CD4-positive, alpha-beta memory T cell (primary cell): ENCODE results near the gene AGR3. TPM values are rescaled to one million over a fixed set of nuclear protein-coding genes. Genes with fewer than 3 reads are reported as not detected.

ENCODE experiments used
- CTCF ChIA-PET: fragments of 350-600 bp; sonication (Branson Sonifier 250); formaldehyde crosslinking; loops from one replicate; lab custom pipeline; 2021; ENCODE audit warnings: inconsistent platforms; ENCODE audit not compliant: partially characterized antibody; lab: Charles Lee
- POLR2A ChIA-PET: fragments of 350-600 bp; sonication (Branson Sonifier 250); formaldehyde crosslinking; loops from one replicate; lab custom pipeline; 2021; ENCODE audit not compliant: partially characterized antibody; lab: Charles Lee
- DNase-seq, 5 donors: peaks; one replicate each; pipeline versions ENCODE4 v3.0.0 to v3.0.0-alpha.2; 2020 to 2022; ENCODE audit warnings: mixed read lengths in 1 of 5
- H3K27ac ChIP-seq: one replicate; pipeline ENCODE4 v1.7.0; 2013; ENCODE audit warnings: low read depth, low read length
- H3K27me3 ChIP-seq: 2 replicates; pipeline ENCODE4 v1.7.0; 2013; ENCODE audit warnings: mild to moderate bottlenecking, low read length, moderate library complexity; ENCODE audit not compliant: insufficient read depth
- H3K36me3 ChIP-seq: 2 replicates; pipeline ENCODE4 v1.7.0; 2013; ENCODE audit warnings: mild to moderate bottlenecking, low read length, moderate library complexity; ENCODE audit not compliant: insufficient read depth
- H3K4me1 ChIP-seq: 2 replicates; pipeline ENCODE4 v1.7.0; 2013; ENCODE audit warnings: mild to moderate bottlenecking, low read length, moderate library complexity; ENCODE audit not compliant: insufficient read depth
- H3K4me3 ChIP-seq, 2 donors: one replicate each; pipeline ENCODE4 v1.7.0; 2013; ENCODE audit warnings: low read length in 2 of 2, mild to moderate bottlenecking in 1 of 2
- H3K9me3 ChIP-seq, 2 donors: one replicate each; pipeline ENCODE4 v1.7.0; 2013; ENCODE audit warnings: low read length in 2 of 2, control low read depth in 1 of 2; ENCODE audit not compliant: control insufficient read depth in 1 of 2
- H3K27ac Mint-ChIP-seq, 7 donors: one replicate each; pipeline ENCODE4 v1.8.0; 2020 to 2021; ENCODE audit warnings: mixed read lengths in 7 of 7, mild to moderate bottlenecking in 6 of 7, inconsistent platforms in 3 of 7, moderate library complexity in 3 of 7
- H3K27me3 Mint-ChIP-seq, 2 donors: one replicate each; pipeline ENCODE4 v1.8.0; 2020 to 2021; ENCODE audit warnings: mixed read lengths in 2 of 2
- H3K36me3 Mint-ChIP-seq, 2 donors: one replicate each; pipeline ENCODE4 v1.8.0; 2020 to 2021; ENCODE audit warnings: mixed read lengths in 2 of 2, inconsistent platforms in 1 of 2, mild to moderate bottlenecking in 1 of 2
- H3K4me1 Mint-ChIP-seq, 4 donors: one replicate each; pipeline ENCODE4 v1.8.0; 2020 to 2021; ENCODE audit warnings: mixed read lengths in 4 of 4, mild to moderate bottlenecking in 1 of 4
- H3K4me3 Mint-ChIP-seq, 8 donors: one replicate each; pipeline ENCODE4 v1.8.0; 2020 to 2021; ENCODE audit warnings: mixed read lengths in 8 of 8, mild to moderate bottlenecking in 7 of 8, moderate library complexity in 6 of 8, inconsistent platforms in 3 of 8
- H3K9me3 Mint-ChIP-seq, 8 donors: one replicate each; pipeline ENCODE4 v1.8.0; 2020 to 2021; ENCODE audit warnings: mixed read lengths in 8 of 8, mild to moderate bottlenecking in 5 of 8, inconsistent platforms in 3 of 8, moderate library complexity in 1 of 8
- intact Hi-C: fragments of 100-400 bp; cut with micrococcal nuclease; formaldehyde crosslinking; loops from one replicate; pipeline ENCODE4 v1.15.1; 2023
- polyA plus RNA-seq, 2 donors: library from polyadenylated mRNA; unstranded; fragments of 300-500 nt; fragmentation: Illumina TruSeq; gene quantifications; one replicate each; pipeline ENCODE4 v1.2.3, GENCODE V29; 2021
- total RNA-seq, 2 experiments: library from RNA; stranded (reverse); gene quantifications; one replicate each; pipeline ENCODE4 v1.2.3, GENCODE V29; 2021

Gene AGR3
- total and polyA plus RNA-seq, 4 experiments from 2014 or later = not detected

DNA sequence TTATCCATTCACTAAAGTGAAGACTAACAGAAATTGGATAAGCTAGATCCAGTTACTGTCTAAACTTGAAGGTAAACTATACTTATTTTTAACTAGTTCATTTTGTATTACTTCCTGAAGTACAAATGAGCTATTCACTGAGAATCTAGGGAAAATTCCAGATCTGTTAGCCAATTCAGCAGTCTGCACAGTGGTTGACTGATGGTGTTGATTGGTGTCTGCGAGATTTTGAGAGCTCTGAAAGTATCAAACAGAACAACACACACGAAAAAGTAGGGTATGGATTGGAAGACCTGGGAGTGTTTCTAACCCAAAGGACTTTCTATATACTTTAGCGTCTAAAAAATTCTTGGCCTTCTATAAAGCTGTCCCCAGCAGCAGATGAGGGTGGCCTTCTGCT, 43.4 kb downstream of the AGR3 start:
- Histone ChIP-seq H3K27ac (no peak overlapping the region), H3K4me3 (no peak overlapping the region), H3K9me3 (no peaks in the 10 kb centered on the region), H3K4me1 (no peaks in the 10 kb centered on the region), H3K27me3 (no peaks in the 10 kb centered on the region), H3K36me3 (no peaks in the 10 kb centered on the region)
- H3K9me3 Mint-ChIP-seq = no peaks in the 10 kb centered on the region
- no peak for DNase-seq
- POLR2A ChIA-PET = no interaction called here
- H3K27ac Mint-ChIP-seq = no peak overlapping the region
- H3K36me3 Mint-ChIP-seq = no peaks in the 10 kb centered on the region
- no peak overlapping the region for H3K4me3 Mint-ChIP-seq
- CTCF ChIA-PET = interaction anchor here (0.8 kb wide), 1 partner anchor 12 kb away, joined by 3 read pairs; no protein-coding TSS in a partner anchor
- intact Hi-C loops = no loop called here
- peaks cover 1 to 2% of the 10 kb centered on the region in 2 donors for H3K27me3 Mint-ChIP-seq
- no peaks in the 10 kb centered on the region for H3K4me1 Mint-ChIP-seq

- no peak overlapping the region for H3K4me3 Mint-ChIP-seq
- H3K4me1 Mint-ChIP-seq = no peaks in the 10 kb centered on the region
- ChIA-PET POLR2A (no interaction called here), CTCF (no interaction called here)
- intact Hi-C loops = no loop called here
- no peaks in the 10 kb centered on the region for H3K9me3 Mint-ChIP-seq
- DNase-seq = no peak
- no peaks in the 10 kb centered on the region for H3K36me3 Mint-ChIP-seq
- Histone ChIP-seq H3K4me1 (no peaks in the 10 kb centered on the region), H3K9me3 (no peaks in the 10 kb centered on the region), H3K27me3 (no peaks in the 10 kb centered on the region), H3K27ac (no peak overlapping the region), H3K36me3 (no peaks in the 10 kb centered on the region), H3K4me3 (no peak overlapping the region)
- H3K27ac Mint-ChIP-seq = no peak overlapping the region
- peaks cover 0 to 1% of the 10 kb centered on the region in 2 donors for H3K27me3 Mint-ChIP-seq
Observed at GRCh38 chr7:16836481-16836880, 45.3 kb downstream of the AGR3 start.

GRCh38 chr7:16833373-16833772, 48.4 kb downstream of the AGR3 start:
- Histone ChIP-seq H3K4me1 (no peaks in the 10 kb centered on the region), H3K4me3 (no peak overlapping the region), H3K27ac (no peak overlapping the region), H3K36me3 (no peaks in the 10 kb centered on the region), H3K27me3 (no peaks in the 10 kb centered on the region), H3K9me3 (no peaks in the 10 kb centered on the region)
- H3K27me3 Mint-ChIP-seq = peaks cover 0 to 3% of the 10 kb centered on the region in 2 donors
- intact Hi-C loops = no loop called here
- POLR2A ChIA-PET = no interaction called here
- no peaks in the 10 kb centered on the region for H3K4me1 Mint-ChIP-seq
- H3K4me3 Mint-ChIP-seq = no peak overlapping the region
- CTCF ChIA-PET = no interaction called here
- no peaks in the 10 kb centered on the region for H3K36me3 Mint-ChIP-seq
- H3K27ac Mint-ChIP-seq = no peak overlapping the region
- DNase-seq = no peak
- peaks cover 0 to 11% (median 5%) of the 10 kb centered on the region in 8 donors for H3K9me3 Mint-ChIP-seq

DNA sequence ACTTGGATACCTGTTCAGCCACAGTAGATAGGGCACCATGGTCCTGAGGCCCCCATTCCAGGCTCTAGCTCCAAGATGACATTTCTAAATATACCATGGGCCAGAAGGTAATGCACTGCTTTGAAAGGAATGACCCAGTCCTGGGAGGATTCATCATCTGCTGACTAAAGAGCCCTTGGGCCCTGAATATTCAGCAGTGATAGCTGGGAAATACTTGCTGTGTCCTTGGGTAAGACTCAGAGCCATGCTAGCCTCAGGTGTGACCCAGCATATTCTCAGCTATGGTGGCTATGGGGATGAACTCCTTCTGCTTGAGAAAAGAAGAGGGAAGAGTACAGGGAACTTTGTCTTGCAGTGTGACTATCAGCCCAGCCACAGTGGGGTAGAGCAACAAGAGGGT, 55.7 kb downstream of the AGR3 start:
- H3K4me3 Mint-ChIP-seq = no peak overlapping the region
- no peak for DNase-seq
- no peaks in the 10 kb centered on the region for H3K36me3 ChIP-seq
- peaks cover 13 to 15% of the 10 kb centered on the region in 2 donors for H3K27me3 Mint-ChIP-seq
- H3K4me1 ChIP-seq = no peaks in the 10 kb centered on the region
- POLR2A ChIA-PET = no interaction called here
- no peaks in the 10 kb centered on the region for H3K9me3 ChIP-seq
- H3K4me3 ChIP-seq = no peak overlapping the region
- H3K4me1 Mint-ChIP-seq = no peaks in the 10 kb centered on the region
- no peak overlapping the region for H3K27ac ChIP-seq
- CTCF ChIA-PET = interaction anchor here (1.0 kb wide), 1 partner anchor 12 kb away, joined by 3 read pairs; no protein-coding TSS in a partner anchor
- no peaks in the 10 kb centered on the region for H3K27me3 ChIP-seq
- H3K9me3 Mint-ChIP-seq = peaks cover 0 to 23% (median 10%) of the 10 kb centered on the region in 8 donors
- intact Hi-C loops = no loop called here
- peak overlapping the region in 1 of 7 donors; percentile 19 for H3K27ac Mint-ChIP-seq
- no peaks in the 10 kb centered on the region for H3K36me3 Mint-ChIP-seq

- POLR2A ChIA-PET = no interaction called here
- H3K4me3 ChIP-seq = no peak overlapping the region
- peaks cover 0 to 2% (median 0%) of the 10 kb centered on the region in 4 donors for H3K4me1 Mint-ChIP-seq
- H3K27ac ChIP-seq = no peak overlapping the region
- H3K27ac Mint-ChIP-seq = no peak overlapping the region
- intact Hi-C loops = no loop called here
- DNase-seq = no peak
- H3K9me3 ChIP-seq = no peaks in the 10 kb centered on the region
- H3K27me3 Mint-ChIP-seq = peaks cover 10 to 21% of the 10 kb centered on the region in 2 donors
- peaks cover 0 to 4% (median 2%) of the 10 kb centered on the region in 8 donors for H3K9me3 Mint-ChIP-seq
- H3K4me1 ChIP-seq = no peaks in the 10 kb centered on the region
- H3K27me3 ChIP-seq = no peaks in the 10 kb centered on the region
- no peaks in the 10 kb centered on the region for H3K36me3 ChIP-seq
- no peaks in the 10 kb centered on the region for H3K36me3 Mint-ChIP-seq
- CTCF ChIA-PET = no interaction called here
- H3K4me3 Mint-ChIP-seq = no peak overlapping the region
Observed at GRCh38 chr7:16822029-16822428, 59.8 kb downstream of the AGR3 start.

- H3K36me3 Mint-ChIP-seq = no peaks in the 10 kb centered on the region
- Histone ChIP-seq H3K27ac (no peak overlapping the region), H3K27me3 (no peaks in the 10 kb centered on the region), H3K9me3 (no peaks in the 10 kb centered on the region), H3K4me1 (no peaks in the 10 kb centered on the region), H3K36me3 (no peaks in the 10 kb centered on the region), H3K4me3 (no peak overlapping the region)
- no peak overlapping the region for H3K4me3 Mint-ChIP-seq
- H3K4me1 Mint-ChIP-seq = peaks cover 0 to 2% (median 0%) of the 10 kb centered on the region in 4 donors
- H3K27ac Mint-ChIP-seq = no peak overlapping the region
- CTCF ChIA-PET = no interaction called here
- H3K27me3 Mint-ChIP-seq = peaks cover 8 to 19% of the 10 kb centered on the region in 2 donors
- POLR2A ChIA-PET = no interaction called here
- peaks cover 0 to 3% (median 0%) of the 10 kb centered on the region in 8 donors for H3K9me3 Mint-ChIP-seq
- DNase-seq = no peak
- intact Hi-C loops = no loop called here
Observed at GRCh38 chr7:16818732-16819131, 63.1 kb downstream of the AGR3 start.

GRCh38 chr7:16817536-16817935, 64.2 kb downstream of the AGR3 start:
- Mint-ChIP-seq H3K36me3 (no peaks in the 10 kb centered on the region), H3K27me3 (peaks cover 4 to 19% of the 10 kb centered on the region in 2 donors), H3K9me3 (peaks cover 0 to 3% (median 0%) of the 10 kb centered on the region in 8 donors), H3K4me3 (no peak overlapping the region), H3K4me1 (peaks cover 0 to 2% (median 0%) of the 10 kb centered on the region in 4 donors), H3K27ac (no peak overlapping the region)
- no peak for DNase-seq
- Histone ChIP-seq H3K4me1 (no peaks in the 10 kb centered on the region), H3K27me3 (no peaks in the 10 kb centered on the region), H3K4me3 (no peak overlapping the region), H3K36me3 (no peaks in the 10 kb centered on the region), H3K27ac (no peak overlapping the region), H3K9me3 (no peaks in the 10 kb centered on the region)
- ChIA-PET CTCF (no interaction called here), POLR2A (no interaction called here)
- intact Hi-C loops = no loop called here
